Fibroblast of villous mesenchyme (primary cell): ENCODE results near the gene PCDHGA8. TPM values are rescaled to one million over a fixed set of nuclear protein-coding genes. Genes with fewer than 3 reads are reported as not detected.

Experiments used
- DNase-seq: peaks from one replicate; pipeline ENCODE4 v3.0.0-alpha.2; 2010; ENCODE audit warnings: low read depth
- H3K4me3 ChIP-seq: 2 replicates; pipeline ENCODE4 v1.5.1; 2011; ENCODE audit warnings: low read depth, mild to moderate bottlenecking, low read length
- total RNA-seq: library from RNA; depleted of rRNA; stranded (reverse); fragments of >200 nt; gene quantifications from 2 replicates; pipeline ENCODE4 v1.2.3, GENCODE V29; 2012
- TF ChIP-seq, protein P1 (sequence below): IDR thresholded peaks from 2 replicates; pipeline ENCODE4 v1.5.1; 2012; ENCODE audit warnings: low read depth, mild to moderate bottlenecking, low read length; ENCODE audit not compliant: insufficient read depth

Gene PCDHGA8
- total RNA-seq, 1 donor = 3.0 TPM

DNA sequence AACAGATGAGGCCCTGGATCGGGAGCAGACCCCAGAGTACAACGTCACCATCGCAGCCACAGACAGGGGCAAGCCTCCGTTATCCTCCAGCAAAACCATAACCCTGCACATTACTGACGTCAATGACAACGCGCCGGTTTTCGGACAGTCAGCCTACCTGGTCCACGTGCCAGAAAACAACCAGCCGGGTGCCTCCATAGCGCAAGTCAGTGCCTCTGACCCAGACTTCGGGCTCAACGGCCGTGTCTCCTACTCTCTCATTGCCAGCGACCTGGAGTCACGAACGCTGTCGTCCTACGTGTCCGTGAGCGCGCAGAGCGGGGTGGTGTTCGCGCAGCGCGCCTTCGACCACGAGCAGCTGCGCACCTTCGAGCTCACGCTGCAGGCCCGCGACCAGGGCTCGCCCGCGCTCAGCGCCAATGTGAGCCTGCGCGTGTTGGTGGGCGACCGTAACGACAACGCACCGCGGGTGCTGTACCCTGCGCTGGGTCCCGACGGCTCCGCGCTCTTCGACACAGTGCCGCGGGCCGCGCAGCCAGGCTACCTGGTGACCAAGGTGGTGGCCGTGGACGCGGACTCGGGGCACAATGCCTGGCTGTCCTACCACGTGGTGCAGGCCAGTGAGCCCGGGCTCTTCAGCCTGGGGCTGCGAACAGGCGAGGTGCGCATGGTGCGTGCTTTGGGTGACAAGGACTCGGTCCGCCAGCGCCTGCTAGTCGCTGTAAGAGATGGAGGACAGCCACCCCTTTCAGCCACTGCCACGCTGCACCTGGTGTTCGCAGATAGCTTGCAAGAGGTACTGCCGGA is 26.8 kb downstream of the PCDHGA8 start:
- H3K4me3 ChIP-seq = no peak overlapping the region
- TF ChIP-seq, protein P1, sequence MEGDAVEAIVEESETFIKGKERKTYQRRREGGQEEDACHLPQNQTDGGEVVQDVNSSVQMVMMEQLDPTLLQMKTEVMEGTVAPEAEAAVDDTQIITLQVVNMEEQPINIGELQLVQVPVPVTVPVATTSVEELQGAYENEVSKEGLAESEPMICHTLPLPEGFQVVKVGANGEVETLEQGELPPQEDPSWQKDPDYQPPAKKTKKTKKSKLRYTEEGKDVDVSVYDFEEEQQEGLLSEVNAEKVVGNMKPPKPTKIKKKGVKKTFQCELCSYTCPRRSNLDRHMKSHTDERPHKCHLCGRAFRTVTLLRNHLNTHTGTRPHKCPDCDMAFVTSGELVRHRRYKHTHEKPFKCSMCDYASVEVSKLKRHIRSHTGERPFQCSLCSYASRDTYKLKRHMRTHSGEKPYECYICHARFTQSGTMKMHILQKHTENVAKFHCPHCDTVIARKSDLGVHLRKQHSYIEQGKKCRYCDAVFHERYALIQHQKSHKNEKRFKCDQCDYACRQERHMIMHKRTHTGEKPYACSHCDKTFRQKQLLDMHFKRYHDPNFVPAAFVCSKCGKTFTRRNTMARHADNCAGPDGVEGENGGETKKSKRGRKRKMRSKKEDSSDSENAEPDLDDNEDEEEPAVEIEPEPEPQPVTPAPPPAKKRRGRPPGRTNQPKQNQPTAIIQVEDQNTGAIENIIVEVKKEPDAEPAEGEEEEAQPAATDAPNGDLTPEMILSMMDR = no peak
- no peak for DNase-seq

- peak; percentile 71 for DNase-seq
- TF ChIP-seq, protein P1 = peak; percentile 70
- H3K4me3 ChIP-seq = peak within 1 kb of the TSS; percentile 68
Observed at GRCh38 chr5:141420855-141421488, 28.5 kb downstream of the PCDHGA8 start, which contains the start of gene PCDHGA11. Gene PCDHGA11, plus strand, starts transcription at chr5:141421051. Its CDS starts 177 bp downstream, at chr5:141421228.

- TF ChIP-seq, protein P1 = no peak
- H3K4me3 ChIP-seq = peak overlapping the region; percentile 68
- peak; percentile 8 for DNase-seq
Observed at GRCh38 chr5:141421489-141421855, 29.0 kb downstream of the PCDHGA8 start.

- no peak for DNase-seq
- no peak overlapping the region for H3K4me3 ChIP-seq
- TF ChIP-seq, protein P1 = no peak
Observed at GRCh38 chr5:141422742-141423291, 30.4 kb downstream of the PCDHGA8 start.

GRCh38 chr5:141427783-141428426 is 35.5 kb downstream of the PCDHGA8 start:
- no peak for DNase-seq
- TF ChIP-seq, protein P1 = no peak
- no peak overlapping the region for H3K4me3 ChIP-seq

DNA sequence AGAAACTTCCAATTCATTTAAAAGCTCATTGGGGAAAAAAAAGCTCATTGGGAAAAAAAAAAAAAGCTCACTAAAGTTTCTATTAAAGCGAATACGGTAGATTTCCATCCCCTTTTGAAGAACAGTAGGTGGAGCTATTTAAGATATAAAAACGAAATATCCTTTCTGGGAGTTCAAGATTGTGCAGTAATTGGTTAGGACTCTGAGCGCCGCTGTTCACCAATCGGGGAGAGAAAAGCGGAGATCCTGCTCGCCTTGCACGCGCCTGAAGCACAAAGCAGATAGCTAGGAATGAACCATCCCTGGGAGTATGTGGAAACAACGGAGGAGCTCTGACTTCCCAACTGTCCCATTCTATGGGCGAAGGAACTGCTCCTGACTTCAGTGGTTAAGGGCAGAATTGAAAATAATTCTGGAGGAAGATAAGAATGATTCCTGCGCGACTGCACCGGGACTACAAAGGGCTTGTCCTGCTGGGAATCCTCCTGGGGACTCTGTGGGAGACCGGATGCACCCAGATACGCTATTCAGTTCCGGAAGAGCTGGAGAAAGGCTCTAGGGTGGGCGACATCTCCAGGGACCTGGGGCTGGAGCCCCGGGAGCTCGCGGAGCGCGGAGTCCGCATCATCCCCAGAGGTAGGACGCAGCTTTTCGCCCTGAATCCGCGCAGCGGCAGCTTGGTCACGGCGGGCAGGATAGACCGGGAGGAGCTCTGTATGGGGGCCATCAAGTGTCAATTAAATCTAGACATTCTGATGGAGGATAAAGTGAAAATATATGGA is 38.1 kb downstream of the PCDHGA8 start, which contains the start of gene PCDHGA12:
PCDHGA12 (plus strand) TSS at position 176 of the 782 bp plus-strand sequence; CDS start at position 429, 253 bp downstream.
- H3K4me3 ChIP-seq = peak within 1 kb of the TSS; percentile 56
- peak; percentile 93 for DNase-seq
- TF ChIP-seq, protein P1 = peak; percentile 67
